ENCODE results near the gene BCL3. TPM values are rescaled to one million over a fixed set of nuclear protein-coding genes. Genes with fewer than 3 reads are reported as not detected.

Gene BCL3
- polyA plus RNA-seq, 1 donor (not counting 4 experiments of a cell fraction or from before 2014, with no cell fraction given), result 1.1 TPM

DNA sequence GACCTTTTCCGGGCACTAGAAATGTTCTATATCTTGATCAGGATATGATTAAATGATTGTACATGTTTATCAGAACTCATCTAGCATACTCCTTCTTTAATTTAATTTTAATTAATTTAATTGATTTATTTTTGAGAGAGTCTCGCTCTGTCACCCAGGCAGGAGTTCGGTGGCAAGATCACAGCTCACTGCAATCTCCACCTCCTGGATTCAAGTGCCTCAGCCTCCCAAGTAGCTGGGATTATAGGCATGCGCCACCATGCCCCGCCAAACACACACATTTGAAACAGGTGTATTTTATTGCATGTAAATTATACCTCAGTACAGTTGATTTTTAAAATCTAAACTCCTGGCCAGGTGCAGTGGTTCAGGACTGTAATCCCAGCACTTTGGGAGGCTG, 17.4 kb upstream of the BCL3 start:
- TF ChIP-seq EZH2 (IDR thresholded peaks at IDR 0.05; ENCODE audit: low read length), result no peak
- TF ChIP-seq, protein P1, sequence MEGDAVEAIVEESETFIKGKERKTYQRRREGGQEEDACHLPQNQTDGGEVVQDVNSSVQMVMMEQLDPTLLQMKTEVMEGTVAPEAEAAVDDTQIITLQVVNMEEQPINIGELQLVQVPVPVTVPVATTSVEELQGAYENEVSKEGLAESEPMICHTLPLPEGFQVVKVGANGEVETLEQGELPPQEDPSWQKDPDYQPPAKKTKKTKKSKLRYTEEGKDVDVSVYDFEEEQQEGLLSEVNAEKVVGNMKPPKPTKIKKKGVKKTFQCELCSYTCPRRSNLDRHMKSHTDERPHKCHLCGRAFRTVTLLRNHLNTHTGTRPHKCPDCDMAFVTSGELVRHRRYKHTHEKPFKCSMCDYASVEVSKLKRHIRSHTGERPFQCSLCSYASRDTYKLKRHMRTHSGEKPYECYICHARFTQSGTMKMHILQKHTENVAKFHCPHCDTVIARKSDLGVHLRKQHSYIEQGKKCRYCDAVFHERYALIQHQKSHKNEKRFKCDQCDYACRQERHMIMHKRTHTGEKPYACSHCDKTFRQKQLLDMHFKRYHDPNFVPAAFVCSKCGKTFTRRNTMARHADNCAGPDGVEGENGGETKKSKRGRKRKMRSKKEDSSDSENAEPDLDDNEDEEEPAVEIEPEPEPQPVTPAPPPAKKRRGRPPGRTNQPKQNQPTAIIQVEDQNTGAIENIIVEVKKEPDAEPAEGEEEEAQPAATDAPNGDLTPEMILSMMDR (optimal IDR thresholded peaks at IDR 0.05 in 1 of 3, IDR thresholded peaks at IDR 0.05 in 1 of 3, conservative IDR thresholded peaks at IDR 0.05 in 1 of 3; ENCODE audit: extremely low read depth in 1 of 3, insufficient read depth in 2 of 3, low read length in 3 of 3), result no peak
- no peak overlapping the region for H3K9ac ChIP-seq (ENCODE audit: control insufficient read depth, extremely low read depth, insufficient read depth, low read length)
- no peak overlapping the region for H2AFZ ChIP-seq (ENCODE audit: control insufficient read depth, low read length)
- H3K79me2 ChIP-seq (ENCODE audit: control insufficient read depth, insufficient read depth, low read length), result no peaks in the 10 kb centered on the region
- no peaks in the 10 kb centered on the region for H3K9me3 ChIP-seq (ENCODE audit: control insufficient read depth, low read depth, low read length)
- no peak overlapping the region for H3K4me3 ChIP-seq (ENCODE audit: control insufficient read depth in 2 of 3, extremely low read depth in 1 of 3, insufficient read depth in 2 of 3, low read depth in 1 of 3, low read length in 3 of 3)
- no peak for FAIRE-seq
- DNase-seq (ENCODE audit: low read depth, low spot score), result no peak
- no peaks in the 10 kb centered on the region for H3K9me1 ChIP-seq (ENCODE audit: control insufficient read depth, extremely low read depth, insufficient read depth, low read length)
- no peak overlapping the region for H3K27ac ChIP-seq (ENCODE audit: control insufficient read depth, insufficient read depth, low read length)
- no peak overlapping the region for H3K4me2 ChIP-seq (ENCODE audit: control insufficient read depth, extremely low read depth, insufficient read depth, low read depth, low read length)
- no peaks in the 10 kb centered on the region for H3K27me3 ChIP-seq (ENCODE audit: control insufficient read depth, extremely low read depth, insufficient read depth, low read length)
- no peaks in the 10 kb centered on the region for H3K36me3 ChIP-seq (ENCODE audit: control insufficient read depth in 2 of 2, extremely low read depth in 1 of 2, insufficient read depth in 2 of 2, low read length in 2 of 2)
- peaks cover 5% of the 10 kb centered on the region for H3K4me1 ChIP-seq (ENCODE audit: control insufficient read depth, extremely low read depth, insufficient read depth, low read length)
- dilution Hi-C loops (cut with MboI; ENCODE audit: extremely low pct_ligation_motif_present, low sequenced_read_pairs), result no loop called here
- no peaks in the 10 kb centered on the region for H4K20me1 ChIP-seq (ENCODE audit: control insufficient read depth, extremely low read depth, insufficient read depth, low read length)

DNA sequence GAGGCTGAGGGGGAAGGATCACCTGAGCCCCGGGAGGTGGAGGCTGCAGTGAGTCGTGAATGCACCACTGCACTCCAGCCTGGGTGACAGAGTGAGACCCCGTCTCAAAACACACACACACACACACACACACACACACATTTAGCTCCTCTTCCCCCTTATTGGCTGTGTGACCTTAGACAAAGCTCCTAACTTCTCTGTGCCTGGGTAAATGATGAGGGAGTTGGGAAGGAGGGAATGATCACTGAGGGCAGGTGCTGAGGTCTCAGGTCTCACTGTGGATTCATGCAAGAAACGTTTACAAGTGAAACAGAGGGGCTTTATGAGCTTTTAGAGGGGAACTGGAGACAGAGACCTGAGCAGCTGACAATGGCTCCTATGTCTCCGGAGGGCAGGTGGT, 16.9 kb upstream of the BCL3 start:
- Histone ChIP-seq H4K20me1 (ENCODE audit: control insufficient read depth, extremely low read depth, insufficient read depth, low read length) (no peaks in the 10 kb centered on the region), H2AFZ (ENCODE audit: control insufficient read depth, low read length) (no peak overlapping the region), H3K27ac (ENCODE audit: control insufficient read depth, insufficient read depth, low read length) (no peak overlapping the region), H3K27me3 (ENCODE audit: control insufficient read depth, extremely low read depth, insufficient read depth, low read length) (no peaks in the 10 kb centered on the region), H3K79me2 (ENCODE audit: control insufficient read depth, insufficient read depth, low read length) (no peaks in the 10 kb centered on the region), H3K9me3 (ENCODE audit: control insufficient read depth, low read depth, low read length) (no peaks in the 10 kb centered on the region), H3K4me3 (ENCODE audit: control insufficient read depth in 2 of 3, extremely low read depth in 1 of 3, insufficient read depth in 2 of 3, low read depth in 1 of 3, low read length in 3 of 3) (no peak overlapping the region), H3K9ac (ENCODE audit: control insufficient read depth, extremely low read depth, insufficient read depth, low read length) (no peak overlapping the region), H3K9me1 (ENCODE audit: control insufficient read depth, extremely low read depth, insufficient read depth, low read length) (no peaks in the 10 kb centered on the region), H3K36me3 (ENCODE audit: control insufficient read depth in 2 of 2, extremely low read depth in 1 of 2, insufficient read depth in 2 of 2, low read length in 2 of 2) (no peaks in the 10 kb centered on the region), H3K4me2 (ENCODE audit: control insufficient read depth, extremely low read depth, insufficient read depth, low read depth, low read length) (no peak overlapping the region), H3K4me1 (ENCODE audit: control insufficient read depth, extremely low read depth, insufficient read depth, low read length) (peaks cover 7% of the 10 kb centered on the region)
- no peak for TF ChIP-seq EZH2 (IDR thresholded peaks at IDR 0.05; ENCODE audit: low read length)
- TF ChIP-seq, protein P1 (optimal IDR thresholded peaks at IDR 0.05 in 1 of 3, IDR thresholded peaks at IDR 0.05 in 1 of 3, conservative IDR thresholded peaks at IDR 0.05 in 1 of 3; ENCODE audit: extremely low read depth in 1 of 3, insufficient read depth in 2 of 3, low read length in 3 of 3), result no peak
- dilution Hi-C loops (cut with MboI; ENCODE audit: extremely low pct_ligation_motif_present, low sequenced_read_pairs), result no loop called here
- no peak for FAIRE-seq
- DNase-seq (ENCODE audit: low read depth, low spot score), result no peak
